SK-N-SH (cell line): ENCODE results near the gene ASB11. TPM values are rescaled to one million over a fixed set of nuclear protein-coding genes. Genes with fewer than 3 reads are reported as not detected.
"Not testable (repeated sequence)": the region's sequence is repeated elsewhere in the genome, so short reads cannot be mapped to it uniquely, and the experiment has no call there.

Source experiments
- CTCF ChIA-PET: fragments of 300-600, 350-600 bp; formaldehyde crosslinking; extraction: SDS; loops from one replicate; lab custom pipeline; 2021; lab: Yijun Ruan, JAX
- POLR2A ChIA-PET: fragments of 350-600 bp; sonication (Branson Sonifier 250); formaldehyde crosslinking; extraction: SDS; loops from one replicate; lab custom pipeline; 2020; ENCODE audit warnings: antibody characterized with exemption, inconsistent platforms; lab: Yijun Ruan, JAX
- DNase-seq: peaks from one replicate; pipeline ENCODE4 v3.0.0; 2012
- H2AFZ ChIP-seq: fragments of 200-600 bp; sonication (generic); 2 replicates; pipeline ENCODE4 v1.8.1; 2016; ENCODE audit warnings: antibody characterized with exemption, mild to moderate bottlenecking, low read depth
- H3F3A ChIP-seq: fragments of 200-600 bp; sonication (generic); replicated peaks from 2 replicates; pipeline ENCODE3; 2016; ENCODE audit warnings: antibody characterized with exemption, mild to moderate bottlenecking; ENCODE audit not compliant: insufficient read depth
- H3K27ac ChIP-seq, 2 experiments: fragments of 200-500 bp in 1 of 2; fragments of 200-600 bp in 1 of 2; sonication (Bioruptor generic) in 1 of 2; sonication (generic), shearing (Covaris generic) in 1 of 2; 2 replicates each; pipeline versions ENCODE4 v1.5.1 to v1.6.1; 2014 to 2016; ENCODE audit warnings: low read depth in 2 of 2, inconsistent platforms in 1 of 2, low read length in 1 of 2, mild to moderate bottlenecking in 1 of 2, mixed read lengths in 1 of 2
- H3K27me3 ChIP-seq: fragments of 200-600 bp; sonication (generic), shearing (Covaris generic); 2 replicates; pipeline ENCODE4 v1.6.1; 2016; ENCODE audit warnings: mixed run types; ENCODE audit not compliant: insufficient read depth
- H3K36me3 ChIP-seq, 2 experiments: fragments of 200-500 bp in 1 of 2; fragments of 200-600 bp in 1 of 2; sonication (Bioruptor generic) in 1 of 2; sonication (generic) in 1 of 2; replicated peaks in 1 of 2; 2 replicates each; pipeline versions ENCODE3 to v1.5.1; 2014 to 2016; ENCODE audit warnings: low read length in 1 of 2, mild to moderate bottlenecking in 1 of 2; ENCODE audit not compliant: insufficient read depth in 2 of 2, control insufficient read depth in 1 of 2
- H3K4me1 ChIP-seq, 2 experiments: fragments of 200-500 bp in 1 of 2; fragments of 200-600 bp in 1 of 2; sonication (Bioruptor generic) in 1 of 2; sonication (generic), shearing (Covaris generic) in 1 of 2; 2 replicates each; pipeline versions ENCODE4 v1.5.1 to v1.6.1; 2014 to 2016; ENCODE audit warnings: low read depth in 1 of 2, low read length in 1 of 2, mixed run types in 1 of 2; ENCODE audit not compliant: insufficient read depth in 2 of 2, control insufficient read depth in 1 of 2
- H3K4me2 ChIP-seq: fragments of 200-600 bp; sonication (generic), shearing (Covaris generic); 2 replicates; pipeline ENCODE4 v1.6.1; 2017; ENCODE audit warnings: mixed run types
- H3K4me3 ChIP-seq, 2 experiments: fragments of 200-500 bp in 1 of 2; fragments of 200-600 bp in 1 of 2; sonication (Bioruptor generic) in 1 of 2; sonication (generic), shearing (Covaris generic) in 1 of 2; 2 replicates each; pipeline versions ENCODE4 v1.5.1 to v1.8.1; 2014 to 2016; ENCODE audit warnings: low read depth in 2 of 2, inconsistent platforms in 1 of 2, low read length in 1 of 2, mild to moderate bottlenecking in 1 of 2, mixed read lengths in 1 of 2, moderate library complexity in 1 of 2
- H3K79me2 ChIP-seq: fragments of 200-600 bp; sonication (generic); 2 replicates; pipeline ENCODE4 v1.8.1; 2017; ENCODE audit warnings: mild to moderate bottlenecking; ENCODE audit not compliant: insufficient read depth
- H3K9ac ChIP-seq: fragments of 200-600 bp; sonication (generic); 2 replicates; pipeline ENCODE4 v1.6.1; 2017; ENCODE audit warnings: mixed run types
- H3K9me2 ChIP-seq: fragments of 200-600 bp; sonication (generic); 2 replicates; pipeline ENCODE4 v1.6.1; 2017; ENCODE audit warnings: mixed run types
- H3K9me3 ChIP-seq: fragments of 200-600 bp; sonication (generic); 2 replicates; pipeline ENCODE4 v1.6.1; 2017; ENCODE audit warnings: mixed run types, mild to moderate bottlenecking, moderate library complexity
- H4K20me1 ChIP-seq: fragments of 200-600 bp; sonication (generic); 2 replicates; pipeline ENCODE4 v1.6.1; 2017; ENCODE audit warnings: mild to moderate bottlenecking, mixed run types; ENCODE audit not compliant: insufficient read depth
- CTCF ChIP-seq: fragments of 200-600 bp; sonication (generic); IDR thresholded peaks from 2 replicates; pipeline ENCODE4 v1.6.1; 2017; ENCODE audit warnings: antibody characterized with exemption, mild to moderate bottlenecking, moderate library complexity
- ELF1 ChIP-seq: IDR thresholded peaks from 2 replicates; pipeline ENCODE4 v1.4.0; 2012
- EP300 ChIP-seq, 2 experiments: IDR thresholded peaks; 2 replicates each; pipeline versions ENCODE4 v1.4.0 to v1.6.1; 2012; ENCODE audit warnings: borderline replicate concordance in 1 of 2, low read depth in 1 of 2, low read length in 1 of 2
- EZH2phosphoT487 ChIP-seq: fragments of 200-600 bp; sonication (generic); IDR thresholded peaks from 2 replicates; pipeline ENCODE4 v1.6.1; 2017; ENCODE audit warnings: low read depth, mixed run types, mild to moderate bottlenecking, antibody characterized with exemption, moderate library complexity, borderline replicate concordance
- FOXM1 ChIP-seq: IDR thresholded peaks from 2 replicates; pipeline ENCODE4 v1.4.0; 2012; ENCODE audit warnings: low read depth, mild to moderate bottlenecking
- MEF2A ChIP-seq: IDR thresholded peaks from 2 replicates; pipeline ENCODE4 v1.4.0; 2012; ENCODE audit warnings: low read depth, borderline replicate concordance
- RAD21 ChIP-seq: IDR thresholded peaks from 2 replicates; pipeline ENCODE4 v1.6.1; 2012; ENCODE audit warnings: mild to moderate bottlenecking, low read length
- RFX5 ChIP-seq: IDR thresholded peaks from 2 replicates; pipeline ENCODE4 v1.6.1; 2012; ENCODE audit warnings: mild to moderate bottlenecking, improper control_type of control experiment, low read length
- USF2 ChIP-seq: fragments of 150-350 bp; IDR thresholded peaks from 2 replicates; pipeline ENCODE4 v1.6.1; 2017; ENCODE audit warnings: antibody characterized with exemption, low read length, low read depth, borderline replicate concordance
- WGBS: methylation state at CpG from one replicate; pipeline ENCODE4 v1.1.6; 2017; ENCODE audit warnings: low lambda C conversion rate; 5-methylcytosine and 5-hydroxymethylcytosine counted together
- polyA plus RNA-seq, 3 experiments: library from polyadenylated mRNA; depleted of rRNA; stranded (reverse); fragments of >200 nt; gene quantifications; 2 replicates each; pipeline ENCODE4 v1.2.3, GENCODE V29; 2012
- TF ChIP-seq, protein P1 (sequence below): IDR thresholded peaks from 2 replicates; pipeline ENCODE4 v1.6.1; 2012; ENCODE audit warnings: mild to moderate bottlenecking, low read depth, low read length, moderate library complexity

Gene ASB11
- polyA plus RNA-seq, 1 of the 3 experiments (the other 2 are of a cell fraction): not detected

DNA sequence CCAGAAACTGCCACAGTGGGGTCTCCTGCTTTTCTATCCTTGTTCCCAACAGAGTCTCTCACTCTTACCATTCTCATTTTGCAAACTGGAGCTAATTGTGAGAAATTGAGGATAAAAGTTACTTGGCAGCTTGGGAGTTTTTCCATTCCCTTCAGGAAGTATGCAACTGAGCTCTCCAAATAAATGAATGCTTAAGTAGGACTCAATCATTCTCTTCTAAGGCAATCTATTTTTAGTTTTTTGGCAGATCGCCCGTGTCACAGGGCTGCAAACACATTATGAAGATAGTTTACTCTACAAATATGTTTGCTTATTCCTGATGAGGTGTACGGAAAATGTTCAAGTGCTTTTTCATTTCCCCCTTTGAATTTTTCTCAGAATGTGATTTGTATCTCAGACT is 5.3 kb downstream of the ASB11 start:
- no peak overlapping the region for H3K4me2 ChIP-seq
- no peaks in the 10 kb centered on the region for H3K4me1 ChIP-seq
- no peak overlapping the region for H3K27ac ChIP-seq
- H3F3A ChIP-seq: no peaks in the 10 kb centered on the region
- POLR2A ChIA-PET: no interaction called here
- CTCF ChIA-PET: interaction anchor here (2.6 to 3.1 kb wide), 2 partner anchors 7 to 9 kb away, joined by 9 to 10 read pairs; no protein-coding TSS in a partner anchor
- H3K9ac ChIP-seq: no peak overlapping the region
- no peaks in the 10 kb centered on the region for H3K9me2 ChIP-seq
- TF ChIP-seq FOXM1 (no peak), EP300 (IDR thresholded peaks at IDR 0.05; ENCODE audit: borderline replicate concordance in 1 of 2, low read depth in 1 of 2, low read length in 1 of 2) (no peak), CTCF (no peak)
- TF ChIP-seq, protein P1, sequence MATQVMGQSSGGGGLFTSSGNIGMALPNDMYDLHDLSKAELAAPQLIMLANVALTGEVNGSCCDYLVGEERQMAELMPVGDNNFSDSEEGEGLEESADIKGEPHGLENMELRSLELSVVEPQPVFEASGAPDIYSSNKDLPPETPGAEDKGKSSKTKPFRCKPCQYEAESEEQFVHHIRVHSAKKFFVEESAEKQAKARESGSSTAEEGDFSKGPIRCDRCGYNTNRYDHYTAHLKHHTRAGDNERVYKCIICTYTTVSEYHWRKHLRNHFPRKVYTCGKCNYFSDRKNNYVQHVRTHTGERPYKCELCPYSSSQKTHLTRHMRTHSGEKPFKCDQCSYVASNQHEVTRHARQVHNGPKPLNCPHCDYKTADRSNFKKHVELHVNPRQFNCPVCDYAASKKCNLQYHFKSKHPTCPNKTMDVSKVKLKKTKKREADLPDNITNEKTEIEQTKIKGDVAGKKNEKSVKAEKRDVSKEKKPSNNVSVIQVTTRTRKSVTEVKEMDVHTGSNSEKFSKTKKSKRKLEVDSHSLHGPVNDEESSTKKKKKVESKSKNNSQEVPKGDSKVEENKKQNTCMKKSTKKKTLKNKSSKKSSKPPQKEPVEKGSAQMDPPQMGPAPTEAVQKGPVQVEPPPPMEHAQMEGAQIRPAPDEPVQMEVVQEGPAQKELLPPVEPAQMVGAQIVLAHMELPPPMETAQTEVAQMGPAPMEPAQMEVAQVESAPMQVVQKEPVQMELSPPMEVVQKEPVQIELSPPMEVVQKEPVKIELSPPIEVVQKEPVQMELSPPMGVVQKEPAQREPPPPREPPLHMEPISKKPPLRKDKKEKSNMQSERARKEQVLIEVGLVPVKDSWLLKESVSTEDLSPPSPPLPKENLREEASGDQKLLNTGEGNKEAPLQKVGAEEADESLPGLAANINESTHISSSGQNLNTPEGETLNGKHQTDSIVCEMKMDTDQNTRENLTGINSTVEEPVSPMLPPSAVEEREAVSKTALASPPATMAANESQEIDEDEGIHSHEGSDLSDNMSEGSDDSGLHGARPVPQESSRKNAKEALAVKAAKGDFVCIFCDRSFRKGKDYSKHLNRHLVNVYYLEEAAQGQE: no peak
- H3K36me3 ChIP-seq: no peaks in the 10 kb centered on the region
- no peaks in the 10 kb centered on the region for H3K79me2 ChIP-seq
- no peak overlapping the region for H3K4me3 ChIP-seq
- WGBS: 20% methylated on average over 3 of the region's 3 CpGs
- H2AFZ ChIP-seq: no peak overlapping the region
- H3K27me3 ChIP-seq: peaks cover 5% of the 10 kb centered on the region; the same call in 1 of the 2 replicates
- no peaks in the 10 kb centered on the region for H3K9me3 ChIP-seq
- DNase-seq: no peak
- H4K20me1 ChIP-seq: no peaks in the 10 kb centered on the region

DNA sequence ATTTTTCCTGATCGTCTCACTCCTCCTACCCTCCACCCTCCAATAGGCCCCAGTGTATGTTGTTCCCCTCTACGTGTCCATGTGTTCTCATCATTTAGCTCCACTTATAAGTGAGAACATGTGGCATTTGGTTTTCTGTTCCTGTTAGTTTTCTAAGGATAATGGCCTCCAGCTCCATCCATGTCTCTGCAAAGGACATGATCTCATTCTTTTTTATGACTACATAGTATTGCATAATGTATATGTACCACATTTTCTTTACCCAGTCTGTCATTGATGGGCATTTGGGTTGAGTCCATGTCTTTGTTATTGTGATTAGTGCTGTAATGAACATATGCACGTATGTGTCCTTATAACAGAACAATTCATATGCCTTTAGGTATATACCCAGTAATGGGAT is 9.5 kb downstream of the ASB11 start:
- CTCF ChIA-PET, H3K4me2 ChIP-seq, H3K9me3 ChIP-seq, H4K20me1 ChIP-seq, H3K27ac ChIP-seq, H2AFZ ChIP-seq, H3K4me3 ChIP-seq, H3K79me2 ChIP-seq, H3K36me3 ChIP-seq, DNase-seq, H3K4me1 ChIP-seq, POLR2A ChIA-PET, H3F3A ChIP-seq, H3K27me3 ChIP-seq, H3K9ac ChIP-seq, H3K9me2 ChIP-seq: not testable (repeated sequence)
- WGBS: 26% methylated on average over 3 of the region's 3 CpGs

GRCh38 chrX:15301924-15302323 is 13.5 kb downstream of the ASB11 start:
- no peaks in the 10 kb centered on the region for H4K20me1 ChIP-seq
- H3K4me1 ChIP-seq: no peaks in the 10 kb centered on the region; a peak in 1 of 4 replicates
- no peaks in the 10 kb centered on the region for H3K36me3 ChIP-seq
- DNase-seq: no peak
- WGBS: 56% methylated on average over 4 of the region's 4 CpGs
- H3F3A ChIP-seq: no peaks in the 10 kb centered on the region
- H3K27me3 ChIP-seq: no peaks in the 10 kb centered on the region
- H3K9ac ChIP-seq: no peak overlapping the region
- no peaks in the 10 kb centered on the region for H3K79me2 ChIP-seq
- ChIA-PET CTCF (interaction anchor here (0.5 to 1.8 kb wide), 3 partner anchors 9 to 47 kb away, joined by 3 to 9 read pairs (median 3); no protein-coding TSS in a partner anchor), POLR2A (no interaction called here)
- no peak overlapping the region for H3K4me2 ChIP-seq
- no peak overlapping the region for H3K27ac ChIP-seq
- no peaks in the 10 kb centered on the region for H3K9me2 ChIP-seq
- H3K4me3 ChIP-seq: no peak overlapping the region
- H3K9me3 ChIP-seq: no peaks in the 10 kb centered on the region
- H2AFZ ChIP-seq: no peak overlapping the region
- TF ChIP-seq MEF2A: no peak
- TF ChIP-seq, protein P1: no peak
- TF ChIP-seq RFX5: no peak
- no peak for TF ChIP-seq EZH2phosphoT487
- no peak for TF ChIP-seq RAD21
- no peak for TF ChIP-seq USF2
- TF ChIP-seq ELF1: no peak
